Caco-2 (cell line): ENCODE results near the gene WFDC2. TPM values are rescaled to one million over a fixed set of nuclear protein-coding genes. Genes with fewer than 3 reads are reported as not detected.

Experiments
- BruUV-seq: library from RNA; stranded (reverse); fragments of 400-500 nt; replicated peaks from 2 replicates; lab custom pipeline; 2021; lab: Mats Ljungman, UMichigan
- CTCF ChIA-PET: fragments of 300-600 bp; sonication (Branson Sonifier 250); formaldehyde crosslinking; loops from one replicate; lab custom pipeline; 2022; ENCODE audit warnings: antibody characterized with exemption; lab: Charles Lee
- POLR2A ChIA-PET: fragments of 300-600 bp; sonication (Branson Sonifier 250); formaldehyde crosslinking; loops from one replicate; lab custom pipeline; 2022; ENCODE audit warnings: antibody characterized with exemption; lab: Charles Lee
- DNase-seq, 2 experiments: peaks; one replicate each; pipeline versions ENCODE4 v3.0.0 to v3.0.0-alpha.2; 2020 to 2022
- H3K27me3 ChIP-seq: replicated peaks from 2 replicates; pipeline ENCODE4 v1.6.0; 2011; ENCODE audit warnings: low read length; ENCODE audit not compliant: control insufficient read depth, insufficient read depth
- H3K36me3 ChIP-seq: 2 replicates; pipeline ENCODE4 v1.5.1; 2011; ENCODE audit warnings: low read length; ENCODE audit not compliant: control insufficient read depth, insufficient read depth
- H3K4me1 ChIP-seq: fragments of 250-450 bp; sonication (Bioruptor Pico); 2 replicates; pipeline ENCODE4 v1.5.1; 2020; ENCODE audit warnings: mild to moderate bottlenecking
- H3K4me3 ChIP-seq: 2 replicates; pipeline ENCODE4 v1.5.1; 2011; ENCODE audit warnings: low read depth, mild to moderate bottlenecking, control low read depth, low read length
- H3K9me3 ChIP-seq: fragments of 250-450 bp; sonication (Bioruptor Pico); 2 replicates; pipeline ENCODE4 v1.5.1; 2020; ENCODE audit warnings: mild to moderate bottlenecking, moderate library complexity
- H3K27ac Mint-ChIP-seq: one replicate; pipeline ENCODE4 v1.8.0; 2022; ENCODE audit warnings: mixed read lengths; ENCODE audit not compliant: unreplicated experiment
- H3K27me3 Mint-ChIP-seq: one replicate; pipeline ENCODE4 v1.8.0; 2022; ENCODE audit warnings: mixed read lengths; ENCODE audit not compliant: insufficient read depth, unreplicated experiment
- H3K36me3 Mint-ChIP-seq: one replicate; pipeline ENCODE4 v1.8.0; 2022; ENCODE audit warnings: mild to moderate bottlenecking, mixed read lengths; ENCODE audit not compliant: insufficient read depth, unreplicated experiment
- H3K4me1 Mint-ChIP-seq: one replicate; pipeline ENCODE4 v1.8.0; 2022; ENCODE audit warnings: low read depth, mixed read lengths; ENCODE audit not compliant: unreplicated experiment
- H3K4me3 Mint-ChIP-seq: one replicate; pipeline ENCODE4 v1.8.0; 2022; ENCODE audit warnings: mild to moderate bottlenecking, moderate library complexity, mixed read lengths; ENCODE audit not compliant: unreplicated experiment
- H3K9me3 Mint-ChIP-seq: one replicate; pipeline ENCODE4 v1.8.0; 2022; ENCODE audit warnings: mixed read lengths; ENCODE audit not compliant: unreplicated experiment
- intact Hi-C: fragments of 100-400 bp; cut with micrococcal nuclease; formaldehyde crosslinking; loops from one replicate; pipeline ENCODE4 v1.10.0; 2022; ENCODE audit not compliant: unreplicated experiment
- microRNA-seq: library from miRNA; unstranded; fragments of <30 nt; microRNA quantifications from one replicate; pipeline ENCODE4 v1.2.0, GENCODE V29; 2022
- total RNA-seq: library from RNA; stranded (reverse); gene quantifications from 2 replicates; pipeline ENCODE4 v1.2.3, GENCODE V29; 2022
- TF ChIP-seq, protein P1 (sequence below), 2 experiments: fragments of 200-600 bp in 1 of 2; IDR thresholded peaks; 1 replicate in 1 of 2; 2 replicates in 1 of 2; pipeline versions ENCODE4 v1.5.1 to v1.8.0; 2011 to 2022; ENCODE audit warnings: antibody characterized with exemption in 1 of 2, control low read depth in 1 of 2, inconsistent platforms in 1 of 2, low read depth in 1 of 2, low read length in 1 of 2, mild to moderate bottlenecking in 1 of 2, moderate library complexity in 1 of 2; ENCODE audit not compliant: insufficient read depth in 1 of 2, severe bottlenecking in 1 of 2, unreplicated experiment in 1 of 2

The WFDC2 gene
- total RNA-seq, 1 experiment from 2014 or later: 14.3 TPM

DNA sequence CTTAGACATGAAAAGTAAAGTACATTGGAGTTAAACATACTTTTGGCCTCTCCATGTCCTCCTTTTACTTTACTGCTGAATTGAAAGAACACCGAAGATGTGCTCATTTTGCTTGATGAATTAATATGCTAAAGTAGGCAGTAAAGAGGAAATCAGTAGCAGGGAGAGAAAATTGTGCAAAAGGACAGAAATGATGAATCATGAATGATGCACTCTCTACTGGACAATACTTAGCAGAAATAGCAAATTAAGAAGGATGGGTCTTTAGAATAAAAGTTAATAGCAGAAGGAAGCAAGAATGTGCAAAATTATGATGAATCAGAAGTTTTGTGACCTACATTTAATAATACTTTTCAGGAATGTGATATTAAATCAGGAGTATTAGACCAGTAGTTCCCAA, 54.3 kb downstream of the WFDC2 start:
- CTCF ChIA-PET: interaction anchor here (1.0 kb wide), 1 partner anchor 247 kb away, joined by 3 read pairs; no protein-coding TSS in a partner anchor
- no TSS peak for BruUV-seq
- intact Hi-C loops: no loop called here
- peaks cover 32% of the 10 kb centered on the region for H3K27me3 Mint-ChIP-seq
- H3K4me1 Mint-ChIP-seq: no peaks in the 10 kb centered on the region
- Histone ChIP-seq H3K4me3 (no peak overlapping the region), H3K4me1 (no peaks in the 10 kb centered on the region), H3K27me3 (peaks cover 4% of the 10 kb centered on the region), H3K36me3 (no peaks in the 10 kb centered on the region), H3K9me3 (no peaks in the 10 kb centered on the region)
- TF ChIP-seq, protein P1, sequence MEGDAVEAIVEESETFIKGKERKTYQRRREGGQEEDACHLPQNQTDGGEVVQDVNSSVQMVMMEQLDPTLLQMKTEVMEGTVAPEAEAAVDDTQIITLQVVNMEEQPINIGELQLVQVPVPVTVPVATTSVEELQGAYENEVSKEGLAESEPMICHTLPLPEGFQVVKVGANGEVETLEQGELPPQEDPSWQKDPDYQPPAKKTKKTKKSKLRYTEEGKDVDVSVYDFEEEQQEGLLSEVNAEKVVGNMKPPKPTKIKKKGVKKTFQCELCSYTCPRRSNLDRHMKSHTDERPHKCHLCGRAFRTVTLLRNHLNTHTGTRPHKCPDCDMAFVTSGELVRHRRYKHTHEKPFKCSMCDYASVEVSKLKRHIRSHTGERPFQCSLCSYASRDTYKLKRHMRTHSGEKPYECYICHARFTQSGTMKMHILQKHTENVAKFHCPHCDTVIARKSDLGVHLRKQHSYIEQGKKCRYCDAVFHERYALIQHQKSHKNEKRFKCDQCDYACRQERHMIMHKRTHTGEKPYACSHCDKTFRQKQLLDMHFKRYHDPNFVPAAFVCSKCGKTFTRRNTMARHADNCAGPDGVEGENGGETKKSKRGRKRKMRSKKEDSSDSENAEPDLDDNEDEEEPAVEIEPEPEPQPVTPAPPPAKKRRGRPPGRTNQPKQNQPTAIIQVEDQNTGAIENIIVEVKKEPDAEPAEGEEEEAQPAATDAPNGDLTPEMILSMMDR (IDR thresholded peaks at IDR 0.05; ENCODE audit: insufficient read depth in 1 of 2, low read depth in 1 of 2, low read length in 1 of 2, severe bottlenecking in 1 of 2, unreplicated experiment in 1 of 2): no peak
- no peaks in the 10 kb centered on the region for H3K9me3 Mint-ChIP-seq
- no peak overlapping the region for H3K27ac Mint-ChIP-seq
- H3K36me3 Mint-ChIP-seq: no peaks in the 10 kb centered on the region
- H3K4me3 Mint-ChIP-seq: no peak overlapping the region
- POLR2A ChIA-PET: no interaction called here
- no peak for DNase-seq

DNA sequence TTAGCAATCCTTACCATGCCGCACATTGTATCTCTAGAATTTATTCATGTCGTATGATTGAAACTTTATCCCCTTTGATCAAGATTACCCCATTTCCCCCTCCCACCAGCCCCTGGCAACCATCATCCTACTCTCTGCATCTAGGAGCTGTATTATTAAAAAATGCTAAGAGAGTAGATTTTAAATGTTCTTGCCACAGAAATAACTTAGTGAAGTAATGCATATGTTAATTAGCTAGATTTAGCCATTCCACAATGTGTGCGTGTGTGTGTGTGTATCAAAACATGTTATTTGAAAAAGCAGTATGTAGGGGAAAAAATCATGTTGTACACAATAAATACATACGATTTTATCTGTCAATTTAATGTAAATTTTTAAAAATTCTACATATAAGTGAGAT, 57.7 kb downstream of the WFDC2 start:
- ChIA-PET POLR2A (interaction anchor here (0.6 kb wide), 1 partner anchor 209 kb away, joined by 3 read pairs; no protein-coding TSS in a partner anchor), CTCF (interaction anchor here (0.7 to 0.8 kb wide), 2 partner anchors 244 to 272 kb away, joined by 4 to 5 read pairs; no protein-coding TSS in a partner anchor)
- Mint-ChIP-seq H3K4me3 (no peak overlapping the region), H3K9me3 (no peaks in the 10 kb centered on the region), H3K4me1 (no peaks in the 10 kb centered on the region), H3K27ac (no peak overlapping the region), H3K36me3 (no peaks in the 10 kb centered on the region), H3K27me3 (peaks cover 41% of the 10 kb centered on the region)
- TF ChIP-seq, protein P1 (IDR thresholded peaks at IDR 0.05; ENCODE audit: insufficient read depth in 1 of 2, low read depth in 1 of 2, low read length in 1 of 2, severe bottlenecking in 1 of 2, unreplicated experiment in 1 of 2): no peak
- no peak overlapping the region for H3K4me3 ChIP-seq
- H3K9me3 ChIP-seq: no peaks in the 10 kb centered on the region
- BruUV-seq: no TSS peak
- H3K27me3 ChIP-seq: peaks cover 4% of the 10 kb centered on the region
- no peak for DNase-seq
- H3K36me3 ChIP-seq: no peaks in the 10 kb centered on the region
- intact Hi-C loops: no loop called here
- no peaks in the 10 kb centered on the region for H3K4me1 ChIP-seq

Small RNA genes within 50 kb of the gene (microRNA-seq; reads per million reads assigned to microRNA genes)
- gene MIR6812: 1.5 reads per million

Other genes with a start within 250 kb of the WFDC2 start
- gene SEMG2, start 248.4 kb upstream of the WFDC2 start, total RNA-seq: not detected in 2 replicates
- 3.0 TPM in 2 replicates for gene SLPI, start 215.2 kb upstream of the WFDC2 start, total RNA-seq
- not detected in 2 replicates for gene RBPJL, start 162.9 kb upstream of the WFDC2 start, total RNA-seq
- gene MATN4, start 161.5 kb upstream of the WFDC2 start, total RNA-seq: not detected in 2 replicates
- 227 and 242 TPM in 2 replicates for gene SDC4, start 121.3 kb upstream of the WFDC2 start, total RNA-seq
- 62.1 and 67.1 TPM in 2 replicates for gene SYS1, start 106.6 kb upstream of the WFDC2 start, total RNA-seq
- not detected in 2 replicates for gene TP53TG5, start 91.4 kb upstream of the WFDC2 start, total RNA-seq
- gene DBNDD2, start 61.5 kb upstream of the WFDC2 start, total RNA-seq: 71.0 and 74.3 TPM in 2 replicates
- 239 and 259 TPM in 2 replicates for gene PIGT, start 53.6 kb upstream of the WFDC2 start, total RNA-seq
- not detected in 2 replicates for gene SPINT3, start 45.9 kb downstream of the WFDC2 start, total RNA-seq
- gene WFDC6, start 69.7 kb downstream of the WFDC2 start, total RNA-seq: not detected in 2 replicates
- not detected in 2 replicates for gene EPPIN, start 77.6 kb downstream of the WFDC2 start, total RNA-seq
- gene WFDC8, start 109.5 kb downstream of the WFDC2 start, total RNA-seq: not detected in 2 replicates
- not detected in 2 replicates for gene WFDC10A, start 160.0 kb downstream of the WFDC2 start, total RNA-seq
- gene WFDC9, start 161.5 kb downstream of the WFDC2 start, total RNA-seq: not detected in 2 replicates
- not detected in 2 replicates for gene WFDC11, start 200.5 kb downstream of the WFDC2 start, total RNA-seq
- gene WFDC13, start 232.3 kb downstream of the WFDC2 start, total RNA-seq: not detected in 2 replicates
- gene WFDC10B, start 235.3 kb downstream of the WFDC2 start, total RNA-seq: not detected in 2 replicates